GM21528 (cell line): ENCODE results near the gene MAGEB16.

Experiments used
- ATAC-seq: cut with Tn5 transposase; IDR thresholded peaks from one replicate; pipeline ENCODE4 v1.9.1; 2021; ENCODE audit warnings: mild to moderate bottlenecking, moderate library complexity; ENCODE audit not compliant: unreplicated experiment, low FRiP score

Gene MAGEB16

GRCh38 chrX:35798042-35798441 is at the start of gene MAGEB16:
Gene MAGEB16 (plus strand): TSS chrX:35798342. CDS start chrX:35802197, 3,855 bp downstream.
- ATAC-seq: no peak

GRCh38 chrX:35773958-35774564 is 24.1 kb upstream of the MAGEB16 start:
- no peak for ATAC-seq

- ATAC-seq: no peak
Measured at GRCh38 chrX:35785075-35785474, 13.1 kb upstream of the MAGEB16 start.

- ATAC-seq: no peak
Measured at GRCh38 chrX:35786271-35786670, 11.9 kb upstream of the MAGEB16 start.

- no peak for ATAC-seq
Measured at GRCh38 chrX:35787867-35788266, 10.3 kb upstream of the MAGEB16 start.

- no peak for ATAC-seq
Measured at GRCh38 chrX:35800474-35800873, 2.3 kb downstream of the MAGEB16 start.

GRCh38 chrX:35809781-35810180 is 11.6 kb downstream of the MAGEB16 start:
- ATAC-seq: no peak

- no peak for ATAC-seq
Measured at GRCh38 chrX:35819241-35819640, 21.1 kb downstream of the MAGEB16 start.

- no peak for ATAC-seq
Measured at GRCh38 chrX:35826503-35826902, 28.4 kb downstream of the MAGEB16 start.

- no peak for ATAC-seq
Measured at GRCh38 chrX:35829501-35829900, 31.4 kb downstream of the MAGEB16 start.

GRCh38 chrX:35841872-35842271 is 43.7 kb downstream of the MAGEB16 start:
- no peak for ATAC-seq

- no peak for ATAC-seq
Measured at GRCh38 chrX:35842674-35843073, 44.5 kb downstream of the MAGEB16 start.

- no peak for ATAC-seq
Measured at GRCh38 chrX:35847736-35848135, 49.6 kb downstream of the MAGEB16 start.
